ENCODE measurements around the gene GRIN3A. TPM values are rescaled to one million over a fixed set of nuclear protein-coding genes. Genes with fewer than 3 reads are reported as not detected.

GRIN3A gene
- total RNA-seq, 4 donors from 2014 or later, result 0.39 TPM; not detected in 3

GRCh38 chr9:101578378-101578777, 160.1 kb downstream of the GRIN3A start:
- WGBS, 2 donors, result 75 to 85% methylated on average over 3 of the region's 3 CpGs
- Histone ChIP-seq H3K36me3 (peaks cover 0 to under 1% (median 0%) of the 10 kb centered on the region in 3 donors), H3K9me3 (no peaks in the 10 kb centered on the region), H3K27me3 (no peaks in the 10 kb centered on the region), H3K4me1 (no peaks in the 10 kb centered on the region), H3K27ac (no peak overlapping the region), H3K4me3 (no peak overlapping the region)
- TF ChIP-seq EP300 (IDR thresholded peaks at IDR 0.05) (no peak), POLR2A (IDR thresholded peaks at IDR 0.05) (no peak)
- TF ChIP-seq, protein P1, sequence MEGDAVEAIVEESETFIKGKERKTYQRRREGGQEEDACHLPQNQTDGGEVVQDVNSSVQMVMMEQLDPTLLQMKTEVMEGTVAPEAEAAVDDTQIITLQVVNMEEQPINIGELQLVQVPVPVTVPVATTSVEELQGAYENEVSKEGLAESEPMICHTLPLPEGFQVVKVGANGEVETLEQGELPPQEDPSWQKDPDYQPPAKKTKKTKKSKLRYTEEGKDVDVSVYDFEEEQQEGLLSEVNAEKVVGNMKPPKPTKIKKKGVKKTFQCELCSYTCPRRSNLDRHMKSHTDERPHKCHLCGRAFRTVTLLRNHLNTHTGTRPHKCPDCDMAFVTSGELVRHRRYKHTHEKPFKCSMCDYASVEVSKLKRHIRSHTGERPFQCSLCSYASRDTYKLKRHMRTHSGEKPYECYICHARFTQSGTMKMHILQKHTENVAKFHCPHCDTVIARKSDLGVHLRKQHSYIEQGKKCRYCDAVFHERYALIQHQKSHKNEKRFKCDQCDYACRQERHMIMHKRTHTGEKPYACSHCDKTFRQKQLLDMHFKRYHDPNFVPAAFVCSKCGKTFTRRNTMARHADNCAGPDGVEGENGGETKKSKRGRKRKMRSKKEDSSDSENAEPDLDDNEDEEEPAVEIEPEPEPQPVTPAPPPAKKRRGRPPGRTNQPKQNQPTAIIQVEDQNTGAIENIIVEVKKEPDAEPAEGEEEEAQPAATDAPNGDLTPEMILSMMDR (IDR thresholded peaks at IDR 0.05), result no peak
- no peak for DNase-seq (ENCODE audit: low spot score in 2 of 2)

DNA sequence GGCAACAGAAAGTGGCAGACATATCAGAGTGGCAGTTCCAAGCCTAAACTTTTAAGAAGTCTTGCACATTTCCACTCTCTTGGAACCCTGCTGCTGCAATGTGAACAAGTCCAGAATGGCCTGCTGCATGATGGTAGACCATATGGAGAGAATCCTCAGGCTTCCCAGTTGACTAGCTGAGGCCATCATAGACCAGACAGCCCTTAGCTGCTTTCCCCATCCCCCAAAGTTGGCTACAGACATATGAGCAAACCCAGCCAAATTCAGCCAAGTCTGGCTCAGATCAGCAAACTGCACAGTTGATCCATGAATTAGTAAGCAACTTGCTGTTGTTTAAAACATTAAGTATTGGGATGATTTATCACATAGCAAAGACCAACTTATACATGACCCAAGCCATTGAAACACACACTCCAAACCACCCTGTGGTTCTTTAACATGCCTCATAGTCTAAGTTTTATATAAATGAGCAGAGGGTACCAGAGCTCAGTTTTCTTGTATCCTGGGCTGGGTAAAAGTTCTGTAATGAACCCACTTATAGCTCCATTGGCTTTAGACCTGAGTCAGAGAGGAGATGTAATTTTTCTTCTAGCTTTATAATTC, 163.6 kb downstream of the GRIN3A start:
- H3K9me3 ChIP-seq, result no peaks in the 10 kb centered on the region
- no peak for DNase-seq (ENCODE audit: low spot score in 2 of 2)
- TF ChIP-seq, protein P1 (IDR thresholded peaks at IDR 0.05), result no peak
- TF ChIP-seq POLR2A (IDR thresholded peaks at IDR 0.05) (no peak), EP300 (IDR thresholded peaks at IDR 0.05) (no peak)
- H3K4me3 ChIP-seq, result no peak overlapping the region
- no peaks in the 10 kb centered on the region for H3K4me1 ChIP-seq
- H3K27ac ChIP-seq, result no peak overlapping the region
- peaks cover 0 to 19% (median 0%) of the 10 kb centered on the region in 3 donors for H3K36me3 ChIP-seq
- H3K27me3 ChIP-seq, result no peaks in the 10 kb centered on the region

DNA sequence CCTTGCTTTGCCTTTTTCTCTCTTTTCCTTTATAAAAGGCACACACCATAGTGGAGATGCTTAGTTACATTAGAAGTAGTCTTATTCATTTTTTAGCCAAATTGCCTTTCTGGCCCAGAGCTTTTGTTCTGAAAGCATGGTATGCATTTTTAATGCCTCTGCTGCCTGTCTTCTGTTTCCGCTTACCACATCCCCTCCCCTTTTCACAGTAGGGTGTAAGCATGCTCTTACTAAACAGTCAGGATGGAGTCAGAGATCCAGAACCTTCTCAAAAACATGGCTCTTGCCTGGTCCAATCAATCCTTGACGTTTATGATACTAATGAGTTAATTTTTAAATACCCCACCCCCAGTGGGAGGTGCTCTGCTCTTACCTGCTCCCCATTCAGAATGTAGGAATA, 166.1 kb downstream of the GRIN3A start:
- no peaks in the 10 kb centered on the region for H3K9me3 ChIP-seq
- H3K36me3 ChIP-seq, result peaks cover 0 to 31% (median 0%) of the 10 kb centered on the region in 3 donors
- TF ChIP-seq, protein P1 (IDR thresholded peaks at IDR 0.05), result no peak
- TF ChIP-seq EP300 (IDR thresholded peaks at IDR 0.05) (no peak), POLR2A (IDR thresholded peaks at IDR 0.05) (no peak)
- WGBS, 2 donors, result 63 to 85% methylated on average over 2 of the region's 2 CpGs
- no peaks in the 10 kb centered on the region for H3K4me1 ChIP-seq
- DNase-seq (ENCODE audit: low spot score in 2 of 2), result no peak
- no peak overlapping the region for H3K4me3 ChIP-seq
- H3K27me3 ChIP-seq, result no peaks in the 10 kb centered on the region
- no peak overlapping the region for H3K27ac ChIP-seq

- Histone ChIP-seq H3K4me3 (no peak overlapping the region), H3K27me3 (no peaks in the 10 kb centered on the region), H3K4me1 (no peaks in the 10 kb centered on the region), H3K27ac (no peak overlapping the region), H3K36me3 (peaks cover 0 to 43% (median 0%) of the 10 kb centered on the region in 3 donors), H3K9me3 (no peaks in the 10 kb centered on the region)
- TF ChIP-seq, protein P1 (IDR thresholded peaks at IDR 0.05), result no peak
- no peak for TF ChIP-seq EP300 (IDR thresholded peaks at IDR 0.05)
- no peak for TF ChIP-seq POLR2A (IDR thresholded peaks at IDR 0.05)
- DNase-seq (ENCODE audit: low spot score in 2 of 2), result no peak
- WGBS, 2 donors, result 89 to 93% methylated on average over 1 of the region's 1 CpG
Observed at GRCh38 chr9:101571114-101571513, 167.3 kb downstream of the GRIN3A start.

- TF ChIP-seq EP300 (IDR thresholded peaks at IDR 0.05), result no peak
- TF ChIP-seq, protein P1 (IDR thresholded peaks at IDR 0.05), result no peak
- no peak for TF ChIP-seq POLR2A (IDR thresholded peaks at IDR 0.05)
- no peaks in the 10 kb centered on the region for H3K9me3 ChIP-seq
- no peak overlapping the region for H3K27ac ChIP-seq
- 73 to 78% methylated on average over 5 of the region's 5 CpGs for WGBS, 2 donors
- H3K4me3 ChIP-seq, result no peak overlapping the region
- H3K27me3 ChIP-seq, result no peaks in the 10 kb centered on the region
- DNase-seq (ENCODE audit: low spot score in 2 of 2), result no peak
- H3K36me3 ChIP-seq, result peaks cover 0 to 55% (median 0%) of the 10 kb centered on the region in 3 donors
- H3K4me1 ChIP-seq, result no peaks in the 10 kb centered on the region
Observed at GRCh38 chr9:101569741-101570501, 168.5 kb downstream of the GRIN3A start.
